MG63 (cell line): ENCODE data around the gene SLC1A7. TPM values are rescaled to one million over a fixed set of nuclear protein-coding genes. Genes with fewer than 3 reads are reported as not detected.

Experiments used
- DNase-seq: peaks from one replicate; pipeline ENCODE4 v3.0.0-alpha.2; 2020
- H3K27me3 ChIP-seq: fragments of 250-450 bp; sonication (Bioruptor Pico); 2 replicates; pipeline ENCODE4 v1.5.1; 2020; ENCODE audit warnings: mild to moderate bottlenecking, moderate library complexity
- H3K36me3 ChIP-seq: fragments of 250-450 bp; sonication (Bioruptor Pico); 2 replicates; pipeline ENCODE4 v1.5.1; 2020; ENCODE audit warnings: mild to moderate bottlenecking, moderate library complexity
- H3K4me3 ChIP-seq: fragments of 250-450 bp; sonication (Bioruptor Pico); 2 replicates; pipeline ENCODE4 v1.5.1; 2020; ENCODE audit warnings: mild to moderate bottlenecking, moderate library complexity
- H3K9me3 ChIP-seq: fragments of 250-450 bp; sonication (Bioruptor Pico); 2 replicates; pipeline ENCODE4 v1.5.1; 2020; ENCODE audit warnings: mild to moderate bottlenecking, moderate library complexity
- total RNA-seq: library from RNA; depleted of rRNA; stranded (reverse); fragments of >200 nt; shearing (Covaris generic); gene quantifications from 2 replicates; pipeline ENCODE4 v1.2.3, GENCODE V29; 2014; ENCODE audit warnings: low replicate concordance

Gene SLC1A7
- total RNA-seq, 1 experiment from 2014 or later = not detected

GRCh38 chr1:53112861-53113260, 29.6 kb downstream of the SLC1A7 start:
- H3K36me3 ChIP-seq = no peaks in the 10 kb centered on the region
- DNase-seq = no peak
- peaks cover 8% of the 10 kb centered on the region for H3K9me3 ChIP-seq
- no peak overlapping the region for H3K4me3 ChIP-seq
- H3K27me3 ChIP-seq = no peaks in the 10 kb centered on the region

- H3K27me3 ChIP-seq = no peaks in the 10 kb centered on the region
- no peaks in the 10 kb centered on the region for H3K36me3 ChIP-seq
- no peak overlapping the region for H3K4me3 ChIP-seq
- peaks cover 8% of the 10 kb centered on the region for H3K9me3 ChIP-seq
- DNase-seq = peak; percentile 78
Measured at GRCh38 chr1:53112271-53112774, 30.1 kb downstream of the SLC1A7 start.

DNA sequence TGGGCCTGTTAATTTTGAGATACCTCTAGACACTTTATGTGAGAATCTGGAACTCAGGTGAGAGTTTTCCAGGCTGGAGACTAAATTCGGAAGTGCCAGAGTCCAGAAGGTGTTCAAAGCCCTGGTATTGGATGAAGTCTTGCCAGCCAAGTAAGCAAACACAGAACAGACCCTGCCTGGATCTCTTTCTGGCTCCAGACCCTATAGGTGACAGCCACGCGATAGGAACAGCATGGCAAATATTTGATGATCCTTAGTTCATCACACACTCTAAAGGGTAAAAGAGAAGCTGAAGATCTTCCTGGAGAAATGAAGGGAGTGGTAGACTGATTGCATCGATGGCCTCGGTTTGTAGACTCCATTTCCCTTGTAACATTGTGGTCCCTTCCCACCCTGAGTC, 30.7 kb downstream of the SLC1A7 start:
- H3K36me3 ChIP-seq = no peaks in the 10 kb centered on the region
- no peaks in the 10 kb centered on the region for H3K27me3 ChIP-seq
- H3K9me3 ChIP-seq = peaks cover 8% of the 10 kb centered on the region
- H3K4me3 ChIP-seq = no peak overlapping the region
- DNase-seq = no peak

- H3K27me3 ChIP-seq = no peaks in the 10 kb centered on the region
- DNase-seq = no peak
- no peak overlapping the region for H3K4me3 ChIP-seq
- H3K36me3 ChIP-seq = no peaks in the 10 kb centered on the region
- peaks cover 8% of the 10 kb centered on the region for H3K9me3 ChIP-seq
Measured at GRCh38 chr1:53111073-53111556, 31.3 kb downstream of the SLC1A7 start.

- no peak for DNase-seq
- Histone ChIP-seq H3K27me3 (no peaks in the 10 kb centered on the region), H3K9me3 (peaks cover 8% of the 10 kb centered on the region), H3K4me3 (no peak overlapping the region), H3K36me3 (no peaks in the 10 kb centered on the region)
Measured at GRCh38 chr1:53110370-53111072, 31.9 kb downstream of the SLC1A7 start.

- Histone ChIP-seq H3K27me3 (no peaks in the 10 kb centered on the region), H3K9me3 (peaks cover 8% of the 10 kb centered on the region), H3K4me3 (no peak overlapping the region), H3K36me3 (no peaks in the 10 kb centered on the region)
- DNase-seq = no peak
Measured at GRCh38 chr1:53108646-53109580, 33.5 kb downstream of the SLC1A7 start.

GRCh38 chr1:53107570-53108322, 34.7 kb downstream of the SLC1A7 start:
- Histone ChIP-seq H3K27me3 (no peaks in the 10 kb centered on the region), H3K4me3 (no peak overlapping the region), H3K9me3 (peaks cover 8% of the 10 kb centered on the region), H3K36me3 (no peaks in the 10 kb centered on the region)
- peak; percentile 75 for DNase-seq

GRCh38 chr1:53107090-53107489, 35.3 kb downstream of the SLC1A7 start:
- Histone ChIP-seq H3K27me3 (no peaks in the 10 kb centered on the region), H3K9me3 (peaks cover 6% of the 10 kb centered on the region), H3K36me3 (no peaks in the 10 kb centered on the region), H3K4me3 (no peak overlapping the region)
- no peak for DNase-seq

DNA sequence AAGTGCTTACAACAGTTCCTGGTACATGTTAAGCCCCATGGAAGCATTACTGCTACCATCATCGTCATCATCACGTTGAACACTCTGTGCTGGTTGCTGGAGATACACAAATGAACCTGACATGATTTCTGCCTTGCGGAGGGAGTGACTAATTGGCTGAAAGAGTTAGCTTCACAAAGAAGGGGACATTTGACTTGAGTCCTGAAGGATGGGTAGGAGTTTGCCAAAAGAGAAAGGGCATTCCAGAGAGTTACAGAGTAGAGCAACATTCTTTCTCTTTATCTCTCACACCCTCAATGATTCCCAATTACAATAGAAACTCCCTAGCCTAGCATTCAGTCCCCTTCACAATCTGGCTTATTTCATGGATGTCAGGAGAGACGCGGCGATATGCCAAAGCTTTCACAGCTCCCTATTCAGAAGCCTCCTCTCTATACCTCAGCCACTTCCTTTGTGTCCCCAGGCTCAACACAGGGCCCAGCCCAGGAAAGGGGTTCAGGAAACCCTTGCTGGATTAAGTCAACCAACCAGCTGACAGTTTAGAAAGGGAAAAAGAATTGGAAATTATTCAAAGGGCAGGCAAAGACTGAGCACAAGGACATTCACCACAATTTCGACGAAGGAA, 38.0 kb downstream of the SLC1A7 start:
- H3K4me3 ChIP-seq = no peak overlapping the region
- no peaks in the 10 kb centered on the region for H3K27me3 ChIP-seq
- DNase-seq = no peak
- peaks cover 3% of the 10 kb centered on the region; the same call in 1 of the 2 replicates for H3K9me3 ChIP-seq
- no peaks in the 10 kb centered on the region for H3K36me3 ChIP-seq

DNA sequence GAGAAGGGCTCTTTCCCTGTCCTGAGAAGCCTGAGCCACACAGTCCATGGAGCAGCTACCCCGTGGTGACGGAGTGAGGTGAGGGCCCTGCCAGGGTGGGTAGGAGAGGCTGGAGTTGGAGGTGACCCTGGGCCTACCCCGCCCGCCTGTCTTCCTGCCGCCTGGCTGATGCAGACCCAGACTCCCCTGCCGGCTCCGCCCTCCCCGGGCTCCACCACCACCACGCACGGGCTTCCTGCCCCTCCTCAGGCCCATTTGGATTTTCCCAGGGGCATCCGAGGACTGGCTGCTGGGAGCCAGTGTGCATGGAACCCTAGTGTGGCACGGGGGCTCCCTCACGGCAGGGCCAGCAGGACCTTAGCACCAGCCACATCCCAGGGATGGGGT, 47.9 kb downstream of the SLC1A7 start:
- no peaks in the 10 kb centered on the region for H3K27me3 ChIP-seq
- H3K36me3 ChIP-seq = no peaks in the 10 kb centered on the region
- no peak overlapping the region for H3K4me3 ChIP-seq
- no peak for DNase-seq
- H3K9me3 ChIP-seq = peaks cover 8% of the 10 kb centered on the region

- peaks cover 6% of the 10 kb centered on the region for H3K9me3 ChIP-seq
- H3K36me3 ChIP-seq = no peaks in the 10 kb centered on the region
- DNase-seq = no peak
- no peak overlapping the region for H3K4me3 ChIP-seq
- no peaks in the 10 kb centered on the region for H3K27me3 ChIP-seq
Measured at GRCh38 chr1:53093778-53094532, 48.5 kb downstream of the SLC1A7 start.

DNA sequence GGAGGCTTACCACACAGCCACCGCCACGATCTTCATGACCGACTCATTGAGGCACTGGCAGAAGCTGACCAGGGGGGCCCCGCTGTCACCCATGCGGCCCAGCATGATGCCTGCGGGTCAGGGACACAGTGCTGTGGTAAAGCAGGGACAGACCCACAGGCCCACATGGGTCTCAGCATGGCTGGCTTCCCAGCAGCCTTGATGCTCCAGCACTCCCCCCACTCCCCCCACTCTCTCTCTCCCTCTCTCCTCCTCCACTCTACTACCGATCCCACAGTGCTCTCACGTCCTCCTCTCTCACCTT, 49.0 kb downstream of the SLC1A7 start:
- Histone ChIP-seq H3K9me3 (peaks cover 3% of the 10 kb centered on the region), H3K27me3 (no peaks in the 10 kb centered on the region), H3K4me3 (no peak overlapping the region), H3K36me3 (no peaks in the 10 kb centered on the region)
- DNase-seq = no peak

DNA sequence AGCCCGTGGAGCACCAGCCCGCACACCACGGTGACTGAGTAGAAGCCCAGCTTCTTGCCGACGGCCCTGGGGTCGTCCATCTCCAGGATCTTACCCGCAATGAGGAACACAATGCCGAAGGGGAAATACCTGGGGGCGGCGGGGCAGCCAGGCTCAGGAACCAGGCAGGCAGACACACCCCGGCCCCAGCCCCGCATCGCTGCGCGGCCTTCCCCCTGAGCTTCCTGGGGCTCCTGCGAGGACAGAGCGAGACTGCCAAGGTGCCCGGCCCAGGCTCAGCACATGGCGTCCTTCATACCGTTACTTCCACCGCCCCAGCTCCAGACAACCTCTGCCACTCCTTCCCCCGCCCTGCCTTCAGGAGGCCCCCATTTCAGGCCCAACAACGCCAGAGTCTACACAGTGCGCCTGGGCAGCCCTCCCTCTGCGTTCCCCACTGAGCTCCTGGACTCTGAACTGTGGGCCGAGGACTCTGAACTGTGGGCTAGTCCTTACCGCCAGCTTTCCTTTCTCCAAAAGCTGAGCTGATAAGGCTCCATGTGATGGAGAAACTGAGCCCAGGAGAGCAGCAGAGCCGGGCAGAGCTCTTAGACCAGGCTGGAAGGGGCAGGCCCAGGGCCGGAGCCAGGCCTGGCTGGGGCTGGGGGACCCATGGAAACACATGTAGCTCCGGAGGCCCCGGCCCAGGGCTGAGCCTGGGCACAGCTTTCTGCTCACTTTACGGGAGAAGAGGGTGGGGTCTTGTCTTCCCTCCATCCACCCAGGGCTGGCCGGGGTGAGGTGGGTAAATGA, 49.6 kb downstream of the SLC1A7 start:
- Histone ChIP-seq H3K9me3 (peaks cover 2% of the 10 kb centered on the region; the same call in 1 of the 2 replicates), H3K4me3 (no peak overlapping the region), H3K27me3 (no peaks in the 10 kb centered on the region), H3K36me3 (no peaks in the 10 kb centered on the region)
- no peak for DNase-seq

GRCh38 chr1:53091841-53092645, 50.4 kb downstream of the SLC1A7 start:
- Histone ChIP-seq H3K36me3 (no peaks in the 10 kb centered on the region), H3K9me3 (no peaks in the 10 kb centered on the region; the same call in 1 of the 2 replicates), H3K4me3 (no peak overlapping the region), H3K27me3 (no peaks in the 10 kb centered on the region)
- DNase-seq = no peak
